NB4 (cell line): ENCODE data around the gene GRIN2D.

Experiments used
- DNase-seq: peaks from one replicate; pipeline ENCODE4 v3.0.0; 2010; ENCODE audit warnings: low read depth
- H3K4me3 ChIP-seq: one replicate; pipeline ENCODE4 v1.5.1; 2011; ENCODE audit warnings: mild to moderate bottlenecking, low read depth, low read length, moderate library complexity
- CTCF ChIP-seq: IDR thresholded peaks from one replicate; pipeline ENCODE4 v1.5.1; 2012; ENCODE audit warnings: low read depth, low read length
- MYC ChIP-seq: IDR thresholded peaks from 2 replicates; pipeline ENCODE4 v1.6.1; 2011; ENCODE audit warnings: low read depth, low read length
- POLR2A ChIP-seq: IDR thresholded peaks from 2 replicates; pipeline ENCODE4 v1.6.1; 2011; ENCODE audit warnings: mild to moderate bottlenecking; ENCODE audit not compliant: insufficient read length; ENCODE audit errors: extremely low read depth
- TF ChIP-seq, protein P1 (sequence below): IDR thresholded peaks from 2 replicates; pipeline ENCODE4 v1.6.1; 2011; ENCODE audit warnings: low read depth, low read length

Gene GRIN2D

GRCh38 chr19:48398102-48398374 is 4.6 kb downstream of the GRIN2D start:
- no peak for DNase-seq
- H3K4me3 ChIP-seq, result peak overlapping the region; percentile 55
- TF ChIP-seq CTCF, result no peak
- TF ChIP-seq POLR2A, result no peak
- TF ChIP-seq MYC, result no peak
- TF ChIP-seq, protein P1, sequence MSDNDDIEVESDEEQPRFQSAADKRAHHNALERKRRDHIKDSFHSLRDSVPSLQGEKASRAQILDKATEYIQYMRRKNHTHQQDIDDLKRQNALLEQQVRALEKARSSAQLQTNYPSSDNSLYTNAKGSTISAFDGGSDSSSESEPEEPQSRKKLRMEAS, result no peak

DNA sequence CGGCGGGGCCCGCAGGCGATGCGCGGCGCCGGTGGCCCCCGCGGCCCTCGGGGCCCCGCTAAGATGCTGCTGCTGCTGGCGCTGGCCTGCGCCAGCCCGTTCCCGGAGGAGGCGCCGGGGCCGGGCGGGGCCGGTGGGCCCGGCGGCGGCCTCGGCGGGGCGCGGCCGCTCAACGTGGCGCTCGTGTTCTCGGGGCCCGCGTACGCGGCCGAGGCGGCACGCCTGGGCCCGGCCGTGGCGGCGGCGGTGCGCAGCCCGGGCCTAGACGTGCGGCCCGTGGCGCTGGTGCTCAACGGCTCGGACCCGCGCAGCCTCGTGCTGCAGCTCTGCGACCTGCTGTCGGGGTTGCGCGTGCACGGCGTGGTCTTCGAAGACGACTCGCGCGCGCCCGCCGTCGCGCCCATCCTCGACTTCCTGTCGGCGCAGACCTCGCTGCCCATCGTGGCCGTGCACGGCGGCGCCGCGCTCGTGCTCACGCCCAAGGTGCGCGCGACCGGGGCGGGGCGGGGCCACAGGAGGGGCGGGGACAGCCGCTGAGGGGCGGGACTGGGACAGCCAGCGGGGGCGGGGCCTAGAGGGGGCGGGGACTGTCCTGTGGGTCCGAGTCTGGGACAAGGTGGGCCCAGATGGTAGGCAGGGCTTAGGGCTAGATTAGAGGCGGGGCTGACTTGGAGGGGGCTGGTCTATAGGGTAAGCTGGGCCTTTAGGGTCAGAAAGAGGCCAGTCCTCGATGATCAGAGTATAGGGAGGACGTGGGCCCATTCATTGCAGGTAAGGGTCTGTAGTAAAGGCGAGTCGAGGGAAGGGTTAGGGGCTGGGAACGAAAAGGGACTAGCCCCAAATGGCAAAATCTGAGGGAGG is 5.1 kb downstream of the GRIN2D start:
- peak; percentile 100 for DNase-seq
- no peak for TF ChIP-seq POLR2A
- TF ChIP-seq, protein P1, result no peak
- TF ChIP-seq MYC, result no peak
- TF ChIP-seq CTCF, result no peak
- peak overlapping the region; percentile 73 for H3K4me3 ChIP-seq

DNA sequence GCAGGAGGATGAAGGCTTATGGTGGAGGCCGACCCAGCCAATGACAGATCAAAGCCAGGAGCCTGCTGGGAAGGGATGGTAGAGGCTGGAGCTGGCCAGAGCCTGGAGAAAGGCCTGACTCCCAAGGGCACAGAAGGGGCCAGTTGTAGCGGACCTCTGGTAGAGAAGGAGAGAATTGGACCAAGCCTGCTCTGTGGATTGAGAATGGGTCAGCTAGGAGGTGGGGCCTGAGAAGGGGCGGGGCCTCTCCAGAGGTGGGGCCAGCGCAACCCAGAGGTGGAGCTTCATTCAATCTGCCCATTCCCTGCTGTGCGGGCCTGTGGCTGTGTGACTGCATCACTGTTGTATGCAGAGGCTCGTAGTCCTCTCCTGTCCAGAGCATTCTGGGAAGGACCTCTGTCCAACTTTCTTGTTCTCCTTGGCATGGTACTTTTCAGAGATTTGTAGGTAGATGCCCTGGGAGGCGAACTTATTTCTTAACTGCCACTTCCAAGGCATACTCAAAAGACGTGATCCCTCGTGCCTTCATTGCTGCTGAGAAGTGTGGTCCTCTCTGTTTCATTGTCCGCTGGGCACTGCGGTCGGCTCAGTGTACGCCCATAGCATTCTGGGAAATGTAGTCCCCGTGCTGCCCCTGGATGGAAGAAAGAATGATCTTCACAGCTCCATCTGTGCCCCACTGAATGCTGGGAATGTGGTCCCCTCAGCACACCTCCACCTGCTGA is 6.7 kb downstream of the GRIN2D start:
- peak overlapping the region; percentile 9 for H3K4me3 ChIP-seq
- TF ChIP-seq, protein P1, result no peak
- TF ChIP-seq POLR2A, result no peak
- TF ChIP-seq MYC, result no peak
- no peak for TF ChIP-seq CTCF
- DNase-seq, result peak; percentile 73

- TF ChIP-seq CTCF (no peak), MYC (no peak), POLR2A (no peak)
- TF ChIP-seq, protein P1, result no peak
- DNase-seq, result peak; percentile 72
- no peak overlapping the region for H3K4me3 ChIP-seq
These were observed 7.8 kb downstream of the GRIN2D start for GRCh38 chr19:48401287-48401686.

GRCh38 chr19:48403606-48404005 is 10.1 kb downstream of the GRIN2D start:
- TF ChIP-seq, protein P1, result no peak
- no peak for TF ChIP-seq MYC
- TF ChIP-seq CTCF, result no peak
- no peak for TF ChIP-seq POLR2A
- H3K4me3 ChIP-seq, result no peak overlapping the region
- DNase-seq, result peak; percentile 93
